ENCODE results near the gene TRIM54.

Gene TRIM54, protein sequence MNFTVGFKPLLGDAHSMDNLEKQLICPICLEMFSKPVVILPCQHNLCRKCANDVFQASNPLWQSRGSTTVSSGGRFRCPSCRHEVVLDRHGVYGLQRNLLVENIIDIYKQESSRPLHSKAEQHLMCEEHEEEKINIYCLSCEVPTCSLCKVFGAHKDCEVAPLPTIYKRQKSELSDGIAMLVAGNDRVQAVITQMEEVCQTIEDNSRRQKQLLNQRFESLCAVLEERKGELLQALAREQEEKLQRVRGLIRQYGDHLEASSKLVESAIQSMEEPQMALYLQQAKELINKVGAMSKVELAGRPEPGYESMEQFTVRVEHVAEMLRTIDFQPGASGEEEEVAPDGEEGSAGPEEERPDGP

DNA sequence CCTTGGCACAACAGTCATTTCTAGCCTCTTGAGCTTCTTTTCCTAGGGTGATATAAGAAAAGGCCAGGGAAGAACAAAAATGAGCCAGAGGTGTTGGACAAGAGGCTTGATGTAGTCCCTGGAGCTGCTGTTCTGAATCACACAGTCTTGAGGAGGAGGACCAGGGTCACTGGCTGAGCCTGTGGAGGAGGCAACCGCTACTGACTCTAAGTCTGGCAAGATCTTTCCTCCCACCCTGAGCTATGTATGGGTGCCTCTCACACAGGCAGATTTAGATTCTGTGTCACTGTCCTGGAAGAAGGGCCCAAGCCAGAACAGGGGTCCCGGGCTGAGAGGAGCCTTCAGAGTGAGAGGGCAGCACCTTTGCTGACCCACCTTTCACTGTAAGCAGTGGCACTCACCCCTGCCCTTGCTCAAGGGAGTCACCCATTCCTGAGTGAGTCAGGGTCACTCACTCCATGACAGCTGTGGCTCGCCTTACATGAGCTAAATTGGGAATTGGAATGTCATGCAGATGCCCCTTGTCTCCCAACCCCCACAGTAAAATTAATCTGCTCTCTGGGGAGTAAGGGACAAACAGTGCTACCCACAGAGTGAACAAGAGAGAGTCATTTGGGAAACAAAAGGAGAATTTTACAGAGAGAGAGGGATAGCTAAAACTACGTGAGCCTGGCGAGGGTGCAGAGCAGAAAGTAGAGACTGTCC lies at the start of gene TRIM54:
TRIM54 (plus strand) TSS at position 575 of the 705 bp plus-strand sequence. CDS start 303 bp downstream, outside the sequence.
- DNase-seq (ENCODE audit: low spot score), result no peak

DNA sequence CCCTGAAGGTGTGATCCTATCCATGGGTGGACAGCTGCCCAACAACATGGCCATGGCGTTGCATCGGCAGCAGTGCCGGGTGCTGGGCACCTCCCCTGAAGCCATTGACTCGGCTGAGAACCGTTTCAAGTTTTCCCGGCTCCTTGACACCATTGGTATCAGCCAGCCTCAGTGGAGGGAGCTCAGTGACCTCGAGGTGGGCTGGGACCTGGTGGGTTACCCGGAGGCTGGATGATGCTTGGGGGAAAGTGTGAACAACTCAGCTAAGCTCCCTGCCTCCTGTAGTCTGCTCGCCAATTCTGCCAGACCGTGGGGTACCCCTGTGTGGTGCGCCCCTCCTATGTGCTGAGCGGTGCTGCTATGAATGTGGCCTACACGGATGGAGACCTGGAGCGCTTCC lies 48.9 kb upstream of the TRIM54 start:
- no peak for DNase-seq (ENCODE audit: low spot score)

DNA sequence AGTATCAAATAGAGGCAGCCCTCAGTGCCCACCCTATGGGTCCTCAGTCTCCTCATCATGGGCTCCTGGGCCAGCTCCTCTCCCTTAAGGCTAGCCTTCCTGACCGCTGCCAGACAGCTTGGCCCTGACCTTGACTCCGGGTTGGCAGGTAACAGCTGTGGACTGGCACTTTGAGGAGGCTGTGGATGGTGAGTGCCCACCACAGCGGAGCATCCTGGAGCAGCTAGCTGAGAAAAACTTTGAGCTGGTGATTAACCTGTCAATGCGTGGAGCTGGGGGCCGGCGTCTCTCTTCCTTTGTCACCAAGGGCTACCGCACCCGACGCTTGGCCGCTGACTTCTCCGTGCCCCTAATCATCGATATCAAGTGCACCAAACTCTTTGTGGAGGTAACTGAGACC lies 46.1 kb upstream of the TRIM54 start:
- DNase-seq (ENCODE audit: low spot score), result no peak

DNA sequence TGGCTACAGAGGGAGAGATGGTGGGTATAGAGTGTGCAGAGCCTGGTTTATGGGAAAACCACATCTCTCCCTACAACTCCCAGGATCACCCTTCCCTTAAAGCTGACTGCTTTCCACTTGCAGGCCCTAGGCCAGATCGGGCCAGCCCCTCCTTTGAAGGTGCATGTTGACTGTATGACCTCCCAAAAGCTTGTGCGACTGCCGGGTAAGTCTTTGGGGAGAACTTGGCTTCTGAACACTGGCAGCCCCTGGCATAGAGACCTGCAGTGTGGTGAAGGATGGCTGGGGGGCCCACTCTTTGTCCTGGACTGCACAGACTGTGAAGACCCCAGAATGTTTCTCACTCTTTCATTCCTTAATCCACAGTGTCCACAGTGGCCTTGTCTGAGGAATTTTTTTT lies 45.6 kb upstream of the TRIM54 start:
- DNase-seq (ENCODE audit: low spot score), result no peak

DNA sequence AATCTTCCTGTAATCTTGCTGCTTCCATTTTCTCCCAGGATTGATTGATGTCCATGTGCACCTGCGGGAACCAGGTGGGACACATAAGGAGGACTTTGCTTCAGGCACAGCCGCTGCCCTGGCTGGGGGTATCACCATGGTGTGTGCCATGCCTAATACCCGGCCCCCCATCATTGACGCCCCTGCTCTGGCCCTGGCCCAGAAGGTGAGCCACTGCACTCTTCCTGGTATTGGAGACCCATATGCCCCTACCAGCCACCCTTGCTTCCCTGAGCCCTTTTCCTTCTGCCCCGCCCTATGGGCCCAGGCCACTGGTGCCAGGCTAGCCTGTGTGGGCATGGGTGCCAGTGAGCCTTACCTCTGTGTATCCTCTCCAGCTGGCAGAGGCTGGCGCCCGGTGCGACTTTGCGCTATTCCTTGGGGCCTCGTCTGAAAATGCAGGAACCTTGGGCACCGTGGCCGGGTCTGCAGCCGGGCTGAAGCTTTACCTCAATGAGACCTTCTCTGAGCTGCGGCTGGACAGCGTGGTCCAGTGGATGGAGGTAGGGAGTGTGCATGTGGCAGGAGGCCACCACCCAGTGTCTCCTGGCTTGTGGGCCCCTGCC lies 44.8 kb upstream of the TRIM54 start:
- no peak for DNase-seq (ENCODE audit: low spot score)

DNA sequence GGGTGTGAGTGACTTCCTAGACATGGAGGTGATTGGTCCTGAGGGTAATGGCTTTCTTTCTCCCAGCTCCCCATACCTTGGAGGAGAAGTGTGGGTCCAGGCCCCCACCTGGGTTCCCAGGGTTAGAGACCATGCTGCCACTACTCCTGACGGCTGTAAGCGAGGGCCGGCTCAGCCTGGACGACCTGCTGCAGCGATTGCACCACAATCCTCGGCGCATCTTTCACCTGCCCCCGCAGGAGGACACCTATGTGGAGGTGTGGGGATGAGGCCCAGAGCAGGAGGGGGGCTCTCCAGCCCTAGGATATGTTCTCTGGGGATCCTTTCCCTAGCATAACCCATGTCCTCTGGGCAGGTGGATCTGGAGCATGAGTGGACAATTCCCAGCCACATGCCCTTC lies 43.3 kb upstream of the TRIM54 start:
- no peak for DNase-seq (ENCODE audit: low spot score)

DNA sequence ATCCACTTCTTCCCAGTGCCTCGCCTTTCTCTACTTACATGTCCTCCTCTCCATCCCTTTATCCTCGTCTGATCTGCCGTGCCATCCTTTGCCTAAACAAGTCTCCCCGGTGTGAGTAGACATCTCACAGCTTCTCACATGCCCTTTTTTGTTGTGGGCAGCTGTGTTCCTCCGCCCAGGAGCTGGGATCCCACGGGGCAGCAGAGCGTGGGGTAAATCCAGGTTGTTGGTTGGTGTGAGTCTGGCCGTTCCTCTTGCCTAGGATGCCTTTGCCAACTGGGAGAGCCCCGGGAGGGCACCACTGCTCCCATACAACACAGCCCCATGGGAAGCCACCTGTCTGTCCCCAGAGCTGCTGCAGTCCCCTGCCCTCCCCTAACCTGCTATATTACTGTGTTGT lies 41.8 kb upstream of the TRIM54 start:
- DNase-seq (ENCODE audit: low spot score), result no peak

DNA sequence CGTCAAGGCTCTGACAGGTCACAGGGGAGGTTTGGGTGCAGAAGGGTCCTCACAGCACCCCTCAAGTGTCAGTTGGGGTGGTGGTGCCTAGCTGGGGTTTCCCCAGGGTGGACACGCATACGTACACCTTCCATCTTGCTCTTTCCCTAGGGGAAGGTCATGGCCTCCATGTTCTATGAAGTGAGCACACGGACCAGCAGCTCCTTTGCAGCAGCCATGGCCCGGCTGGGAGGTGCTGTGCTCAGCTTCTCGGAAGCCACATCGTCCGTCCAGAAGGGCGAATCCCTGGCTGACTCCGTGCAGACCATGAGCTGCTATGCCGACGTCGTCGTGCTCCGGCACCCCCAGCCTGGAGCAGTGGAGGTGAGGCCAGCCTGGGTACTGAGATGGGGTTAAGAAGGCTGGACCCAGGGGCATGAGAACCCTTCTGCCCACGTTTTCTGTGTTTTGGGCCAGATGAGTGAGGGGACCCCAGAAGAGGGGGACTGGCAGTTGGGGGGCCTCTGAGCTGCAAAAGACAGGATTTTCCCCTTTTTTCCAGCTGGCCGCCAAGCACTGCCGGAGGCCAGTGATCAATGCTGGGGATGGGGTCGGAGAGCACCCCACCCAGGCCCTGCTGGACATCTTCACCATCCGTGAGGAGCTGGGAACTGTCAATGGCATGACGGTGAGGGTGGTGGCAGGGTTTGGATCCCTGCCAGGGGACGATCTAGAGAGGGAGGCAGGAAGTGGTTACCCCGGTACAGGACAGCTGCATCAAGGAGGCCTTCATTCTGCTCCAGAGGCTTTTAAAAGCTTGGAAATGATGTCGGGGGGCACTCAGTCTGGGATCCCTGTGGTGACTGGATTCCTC lies 40.2 kb upstream of the TRIM54 start:
- DNase-seq (ENCODE audit: low spot score), result no peak

DNA sequence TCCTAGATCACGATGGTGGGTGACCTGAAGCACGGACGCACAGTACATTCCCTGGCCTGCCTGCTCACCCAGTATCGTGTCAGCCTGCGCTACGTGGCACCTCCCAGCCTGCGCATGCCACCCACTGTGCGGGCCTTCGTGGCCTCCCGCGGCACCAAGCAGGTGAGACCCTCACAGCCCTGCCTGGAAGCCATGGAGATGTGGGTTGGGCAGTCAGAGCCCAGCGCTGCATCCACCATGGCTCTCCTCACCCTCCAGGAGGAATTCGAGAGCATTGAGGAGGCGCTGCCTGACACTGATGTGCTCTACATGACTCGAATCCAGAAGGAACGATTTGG lies 39.6 kb upstream of the TRIM54 start:
- DNase-seq (ENCODE audit: low spot score), result no peak

DNA sequence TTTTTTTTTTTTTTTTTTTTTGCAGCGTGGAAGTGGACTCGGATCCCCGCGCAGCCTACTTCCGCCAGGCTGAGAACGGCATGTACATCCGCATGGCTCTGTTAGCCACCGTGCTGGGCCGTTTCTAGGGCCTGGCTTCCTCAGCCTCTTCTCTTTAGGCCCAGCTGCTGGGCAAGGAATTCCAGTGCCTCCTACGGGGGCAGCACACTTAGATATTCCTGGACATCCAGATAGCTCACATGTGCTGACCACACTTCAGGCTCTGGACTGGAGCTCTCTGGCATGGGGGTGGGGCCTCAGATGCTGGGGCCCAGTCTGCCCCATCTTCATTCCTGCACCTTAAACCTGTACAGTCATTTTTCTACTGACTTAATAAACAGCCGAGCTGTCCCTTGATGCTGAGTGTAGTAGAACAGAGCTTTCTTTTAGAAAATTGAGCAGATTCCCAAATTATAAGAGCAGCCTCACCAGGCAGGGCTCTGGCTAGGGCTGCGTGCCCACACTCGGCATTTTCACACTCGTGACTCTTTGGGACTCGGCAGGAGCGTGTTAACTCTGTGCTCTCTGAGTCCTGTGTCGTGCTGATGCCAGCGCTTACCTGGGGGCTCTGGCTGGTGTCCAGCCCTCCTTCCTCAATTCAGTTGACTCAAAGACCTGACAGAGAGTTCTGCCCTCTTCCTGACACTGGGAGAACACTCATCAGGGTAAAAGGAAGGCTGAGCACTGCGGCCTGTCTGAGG lies 38.7 kb upstream of the TRIM54 start:
- no peak for DNase-seq (ENCODE audit: low spot score)

DNA sequence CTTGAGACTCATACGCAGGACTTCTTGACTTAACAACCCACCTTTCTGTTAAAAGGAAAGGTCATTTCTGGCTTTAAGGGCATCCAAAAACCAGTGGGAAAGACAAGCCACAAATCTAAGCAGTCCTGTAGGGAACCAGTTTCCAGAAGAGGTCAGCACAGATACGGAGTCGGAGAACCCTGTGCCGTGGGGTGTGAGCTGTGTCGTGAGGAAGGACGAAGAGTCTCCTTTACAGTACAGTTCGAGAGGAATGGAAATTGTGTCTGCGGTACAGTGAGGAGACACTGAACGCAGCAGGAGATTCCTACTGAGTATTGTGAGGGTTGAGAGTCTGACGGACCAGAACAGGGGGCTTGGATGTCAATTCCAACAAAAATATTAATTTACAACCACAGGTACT lies 37.1 kb upstream of the TRIM54 start:
- DNase-seq (ENCODE audit: low spot score), result no peak

DNA sequence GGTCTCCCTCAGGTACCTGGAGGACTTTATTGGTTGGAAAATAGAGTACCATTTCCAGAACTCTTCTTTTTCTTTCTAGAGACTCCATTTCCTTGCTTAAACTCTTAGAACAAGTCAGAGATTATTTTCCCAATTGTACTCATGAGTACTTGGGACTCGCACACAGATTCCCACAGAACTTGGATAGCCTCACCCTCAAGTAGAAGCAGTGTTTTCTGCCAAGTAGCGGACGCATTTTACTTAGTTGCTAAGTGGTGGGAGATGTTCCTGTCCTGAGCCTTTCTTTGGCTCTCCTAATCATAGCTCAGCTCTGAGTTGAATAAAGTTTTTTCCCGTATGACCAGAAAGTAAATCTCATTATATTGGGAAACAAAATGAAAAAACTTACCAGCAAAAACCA lies 36.6 kb upstream of the TRIM54 start:
- no peak for DNase-seq (ENCODE audit: low spot score)

DNA sequence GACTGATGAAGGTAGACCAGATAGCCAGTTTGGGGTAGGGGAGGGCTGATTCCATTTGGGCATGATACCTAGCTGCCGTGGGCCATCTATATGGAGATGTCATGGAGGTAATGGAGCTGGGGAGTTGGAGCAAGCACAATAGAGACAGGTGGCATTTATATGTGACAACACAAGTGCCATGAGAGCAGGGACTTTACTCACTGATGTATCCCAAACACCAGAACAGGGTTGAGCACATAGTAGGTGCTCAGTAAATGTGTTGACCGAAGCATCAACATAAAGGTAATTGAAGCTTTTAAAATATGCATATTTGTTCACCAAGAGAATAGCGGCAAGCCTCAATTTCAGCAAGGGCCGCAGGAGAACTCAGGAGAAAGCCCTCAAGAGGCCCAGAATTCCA lies 34.3 kb upstream of the TRIM54 start:
- no peak for DNase-seq (ENCODE audit: low spot score)

DNA sequence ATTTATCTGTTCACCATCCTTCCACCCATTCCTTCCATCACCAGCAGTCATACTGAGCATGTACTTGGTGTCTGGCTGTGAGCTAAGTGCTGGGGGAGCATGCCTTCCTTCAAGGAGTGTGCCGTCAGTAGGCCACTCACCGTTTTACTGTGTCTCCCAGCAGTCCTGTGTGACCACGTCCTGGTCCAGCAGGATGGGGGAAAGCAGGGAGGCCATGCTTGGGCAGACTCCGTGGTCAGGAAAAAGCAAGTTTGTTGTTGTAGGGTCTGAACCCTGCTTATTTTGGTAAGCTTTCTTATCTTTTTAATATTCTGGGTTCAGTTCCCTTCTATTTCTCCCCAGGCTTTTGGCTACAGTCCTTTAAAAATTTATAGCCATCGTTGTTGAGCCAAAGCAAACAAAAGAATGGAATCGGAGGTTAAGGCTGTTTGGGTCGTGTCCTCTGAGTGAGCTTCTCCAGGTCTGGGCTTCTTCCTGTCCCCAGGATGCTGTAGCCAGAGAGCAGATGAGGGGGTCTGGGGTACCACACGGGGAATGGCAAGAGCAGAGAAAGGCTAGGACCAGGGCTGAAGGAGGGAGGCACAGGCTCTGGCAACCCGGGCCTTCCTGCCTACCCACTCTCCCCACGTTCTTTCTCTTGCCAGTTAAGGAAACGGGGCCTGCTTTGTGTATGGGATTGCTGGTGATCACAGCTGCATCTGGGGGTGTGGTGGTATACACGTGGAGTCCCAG lies 32.9 kb upstream of the TRIM54 start:
- DNase-seq (ENCODE audit: low spot score), result no peak

DNA sequence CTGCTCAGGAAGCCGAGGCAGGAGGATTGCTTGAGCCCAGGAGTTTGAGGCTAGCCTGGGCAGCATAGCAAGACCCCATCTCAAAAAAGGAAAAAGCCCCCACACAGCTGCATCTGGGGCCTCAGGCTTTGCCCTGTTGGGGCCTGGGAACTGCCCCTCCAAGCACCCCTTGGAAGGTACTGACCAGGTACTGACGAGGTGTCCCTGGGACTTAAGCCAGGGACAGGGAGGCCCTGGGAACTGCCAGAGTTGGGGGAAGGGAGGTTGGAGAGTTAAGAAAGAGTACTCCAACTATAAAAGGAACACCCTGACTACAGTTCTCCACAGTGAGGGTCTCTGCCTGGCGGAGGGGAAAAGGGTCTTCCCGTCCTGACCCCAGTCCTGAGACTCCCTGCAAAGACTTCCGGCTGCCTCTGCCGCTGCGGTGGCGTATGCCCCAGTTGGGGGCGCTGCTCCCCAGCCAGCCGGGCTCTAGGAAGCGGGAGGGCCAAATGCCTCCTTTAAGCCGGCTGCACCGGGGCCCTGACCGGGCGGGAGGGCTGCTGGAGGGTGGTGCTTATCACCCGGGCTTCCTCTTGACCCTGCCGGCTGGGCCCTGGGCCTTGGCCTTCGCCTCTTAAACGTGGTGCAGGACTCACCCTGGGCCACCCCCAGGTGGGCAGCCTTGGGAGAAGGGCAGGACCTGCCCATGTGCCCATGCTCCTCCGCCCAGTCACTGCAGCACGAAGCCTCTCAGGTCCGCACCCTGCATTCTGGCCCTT lies 32.2 kb upstream of the TRIM54 start:
- DNase-seq (ENCODE audit: low spot score), result peak; percentile 60

DNA sequence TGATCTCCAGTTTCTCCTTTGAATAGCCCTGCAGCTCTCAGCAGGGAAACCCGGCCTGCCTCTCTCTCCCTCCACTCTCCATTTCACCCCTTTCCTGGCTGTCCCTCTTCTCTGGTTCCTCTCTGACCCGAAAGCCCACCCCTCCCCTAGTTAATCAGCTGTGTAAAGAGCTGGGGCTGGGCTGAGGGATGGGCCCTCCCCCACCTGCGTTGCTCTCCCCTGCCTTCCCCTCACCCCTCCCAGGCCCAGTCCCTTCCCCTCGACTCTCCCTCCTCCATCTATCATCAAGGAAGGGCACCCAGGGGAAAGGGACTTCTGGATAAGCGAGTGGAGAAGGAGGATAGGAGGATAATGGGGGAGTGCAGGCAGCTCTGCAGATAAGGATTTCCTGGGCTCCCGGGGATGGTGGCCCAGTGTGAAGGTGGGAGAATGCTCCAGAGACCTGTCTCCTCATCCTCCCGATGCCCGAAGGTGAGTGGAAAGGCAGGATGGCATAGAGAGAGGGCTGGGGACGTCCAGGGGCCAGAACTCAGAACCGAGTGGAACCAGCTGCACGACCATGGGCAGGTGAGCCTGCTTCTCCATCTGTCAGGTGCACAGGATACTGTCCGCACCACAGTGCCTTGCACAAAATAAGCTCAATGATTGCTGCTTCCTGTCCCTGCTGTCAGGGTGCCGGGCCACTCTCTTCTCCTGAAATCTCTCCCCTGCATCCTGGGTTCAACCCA lies 31.4 kb upstream of the TRIM54 start:
- no peak for DNase-seq (ENCODE audit: low spot score)

DNA sequence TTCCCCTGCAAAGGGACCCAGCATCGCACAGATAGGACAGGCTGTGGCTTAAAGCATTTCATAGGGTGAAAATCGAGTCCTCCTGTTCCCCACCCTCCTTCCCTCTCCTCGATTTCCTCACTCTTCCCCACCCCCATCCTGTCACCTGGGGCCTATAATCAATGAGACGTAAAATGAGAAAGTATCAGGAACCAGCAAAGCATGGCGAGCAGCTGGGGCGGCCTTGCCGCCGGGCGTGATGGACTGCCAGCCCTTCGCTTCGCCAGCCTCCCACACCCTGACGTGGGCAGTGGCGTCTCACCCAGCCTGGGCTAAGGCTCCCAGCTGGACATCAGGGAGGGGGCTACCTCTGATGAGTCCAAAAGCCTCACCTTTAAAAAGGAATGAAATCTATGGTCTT lies 30.5 kb upstream of the TRIM54 start:
- no peak for DNase-seq (ENCODE audit: low spot score)

DNA sequence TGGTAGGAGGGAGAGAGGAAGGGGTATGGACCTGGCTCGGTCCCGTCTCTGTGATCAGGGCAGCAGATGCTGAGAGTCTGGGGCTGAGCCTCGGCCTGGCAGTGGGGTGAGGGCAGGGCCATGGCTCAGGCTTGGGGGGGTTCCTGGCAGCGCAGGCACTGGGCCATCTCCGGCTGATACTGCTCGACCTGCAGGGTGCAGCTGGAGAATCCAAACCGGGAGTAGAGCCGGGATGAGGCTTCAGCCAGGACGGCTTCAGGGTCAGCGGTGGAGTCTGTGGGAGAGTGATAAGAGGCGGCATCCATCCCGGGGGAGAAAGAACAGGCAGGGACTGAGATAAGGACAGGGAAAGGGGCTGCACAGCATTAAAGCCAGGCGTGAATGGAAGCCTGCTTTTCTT lies 27.0 kb upstream of the TRIM54 start:
- no peak for DNase-seq (ENCODE audit: low spot score)

DNA sequence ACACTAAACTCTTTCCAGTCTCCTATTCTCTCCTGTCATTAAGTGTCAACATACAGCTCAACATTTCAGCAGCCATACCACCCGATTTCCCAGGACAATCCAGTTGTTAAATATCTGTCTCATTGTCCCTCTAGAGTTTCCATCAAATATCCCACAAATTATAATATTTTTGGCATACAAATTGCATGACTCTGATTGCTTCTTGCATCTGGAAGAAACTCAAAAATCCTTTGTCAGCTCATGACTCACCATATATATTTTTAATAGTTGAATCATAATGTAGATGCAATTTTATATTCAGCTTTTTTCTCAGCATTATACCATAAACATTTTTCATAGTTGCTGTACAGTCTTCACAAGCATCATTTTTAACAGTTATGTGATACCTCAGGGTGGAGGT lies 26.6 kb upstream of the TRIM54 start:
- DNase-seq (ENCODE audit: low spot score), result no peak

Data from NAMALWA (cell line).